Uterus (tissue), 4 donors: ENCODE data around the gene VIPR2. TPM values are rescaled to one million over a fixed set of nuclear protein-coding genes. Genes with fewer than 3 reads are reported as not detected.

Source experiments
- DNase-seq, 2 donors: peaks; one replicate each; pipeline ENCODE4 v3.0.0-alpha.2; 2019 to 2020
- H3K27ac ChIP-seq, 2 donors: fragments of 200-600 bp; sonication (generic); 1 replicate in 1 of 2; 2 replicates in 1 of 2; pipeline ENCODE4 v1.5.1; 2016 to 2018
- H3K27me3 ChIP-seq, 2 donors: fragments of 200-600 bp; sonication (generic); one replicate each; pipeline ENCODE4 v1.5.1; 2018 to 2019; ENCODE audit warnings: control low read depth in 1 of 2
- H3K36me3 ChIP-seq, 2 donors: fragments of 200-600 bp; sonication (generic); one replicate each; pipeline ENCODE4 v1.5.1; 2019; ENCODE audit warnings: control low read depth in 1 of 2
- H3K4me1 ChIP-seq, 2 donors: fragments of 200-600 bp; sonication (generic); one replicate each; pipeline ENCODE4 v1.5.1; 2018 to 2019; ENCODE audit warnings: control low read depth in 1 of 2
- H3K4me3 ChIP-seq, 2 donors: fragments of 200-600 bp; sonication (generic); 1 replicate in 1 of 2; 2 replicates in 1 of 2; pipeline ENCODE4 v1.5.1; 2018 to 2019; ENCODE audit warnings: mild to moderate bottlenecking in 1 of 2
- H3K9me3 ChIP-seq, 2 donors: fragments of 200-600 bp; sonication (generic); one replicate each; pipeline ENCODE4 v1.5.1; 2019; ENCODE audit warnings: control low read depth in 1 of 2
- POLR2A ChIP-seq, 2 donors: fragments of 450-650 bp; IDR thresholded peaks; one replicate each; pipeline ENCODE4 v1.6.1; 2016; ENCODE audit warnings: antibody characterized with exemption in 2 of 2, mild to moderate bottlenecking in 1 of 2, moderate library complexity in 1 of 2
- intact Hi-C: fragments of 100-400 bp; cut with DNase I; formaldehyde crosslinking; loops from one replicate; pipeline ENCODE4 v1.15.1; 2023; ENCODE audit warnings: low total_unique reads
- total RNA-seq, 4 donors: library from RNA; depleted of rRNA in 3 of 4; stranded (reverse); fragments of >200 nt in 3 of 4; gene quantifications; one replicate each; pipeline versions ENCODE4 v1.1.0 to v1.2.4, GENCODE V29; 2014 to 2023
- TF ChIP-seq, protein P1 (sequence below), 4 experiments: fragments of 200-600 bp in 2 of 4; fragments of 450-650 bp in 2 of 4; sonication (generic) in 2 of 4; IDR thresholded peaks; one replicate each; pipeline ENCODE4 v1.5.1; 2016 to 2019; ENCODE audit warnings: antibody characterized with exemption in 4 of 4, mild to moderate bottlenecking in 2 of 4, moderate library complexity in 1 of 4
- donor health status: DM: yes; HTN: yes; CAD: no.

Gene VIPR2
- total RNA-seq, 4 donors from 2014 or later, result 3.1 to 9.8 (median 4.5) TPM

DNA sequence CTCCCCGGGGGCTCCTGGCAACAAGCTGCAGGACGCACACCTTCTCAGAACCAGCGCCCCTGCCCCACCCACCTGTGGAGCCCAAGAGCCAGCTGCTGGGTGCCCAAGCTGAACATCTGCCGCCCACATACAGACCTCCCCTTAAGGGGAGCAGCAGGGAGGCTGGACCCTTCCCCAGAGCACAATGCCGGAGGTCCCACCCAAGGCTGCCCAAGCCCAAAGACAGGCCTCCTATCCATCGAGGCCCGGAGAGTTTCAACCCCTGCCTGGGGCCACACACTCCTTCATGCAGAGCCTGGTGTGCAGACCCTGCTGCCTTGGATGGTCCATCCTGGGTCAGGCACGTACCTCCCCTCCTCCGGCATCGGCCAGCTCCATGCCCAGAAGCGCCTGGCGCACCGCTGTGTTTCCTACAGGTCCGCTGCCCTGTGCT, 48.7 kb downstream of the VIPR2 start:
- no peak overlapping the region for H3K4me3 ChIP-seq
- no peaks in the 10 kb centered on the region for H3K27me3 ChIP-seq
- peaks cover 0 to 4% of the 10 kb centered on the region in 2 donors for H3K4me1 ChIP-seq
- TF ChIP-seq POLR2A (IDR thresholded peaks at IDR 0.05), result no peak
- TF ChIP-seq, protein P1, sequence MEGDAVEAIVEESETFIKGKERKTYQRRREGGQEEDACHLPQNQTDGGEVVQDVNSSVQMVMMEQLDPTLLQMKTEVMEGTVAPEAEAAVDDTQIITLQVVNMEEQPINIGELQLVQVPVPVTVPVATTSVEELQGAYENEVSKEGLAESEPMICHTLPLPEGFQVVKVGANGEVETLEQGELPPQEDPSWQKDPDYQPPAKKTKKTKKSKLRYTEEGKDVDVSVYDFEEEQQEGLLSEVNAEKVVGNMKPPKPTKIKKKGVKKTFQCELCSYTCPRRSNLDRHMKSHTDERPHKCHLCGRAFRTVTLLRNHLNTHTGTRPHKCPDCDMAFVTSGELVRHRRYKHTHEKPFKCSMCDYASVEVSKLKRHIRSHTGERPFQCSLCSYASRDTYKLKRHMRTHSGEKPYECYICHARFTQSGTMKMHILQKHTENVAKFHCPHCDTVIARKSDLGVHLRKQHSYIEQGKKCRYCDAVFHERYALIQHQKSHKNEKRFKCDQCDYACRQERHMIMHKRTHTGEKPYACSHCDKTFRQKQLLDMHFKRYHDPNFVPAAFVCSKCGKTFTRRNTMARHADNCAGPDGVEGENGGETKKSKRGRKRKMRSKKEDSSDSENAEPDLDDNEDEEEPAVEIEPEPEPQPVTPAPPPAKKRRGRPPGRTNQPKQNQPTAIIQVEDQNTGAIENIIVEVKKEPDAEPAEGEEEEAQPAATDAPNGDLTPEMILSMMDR (IDR thresholded peaks at IDR 0.05), result no peak
- H3K36me3 ChIP-seq, result no peaks in the 10 kb centered on the region
- H3K27ac ChIP-seq, result no peak overlapping the region
- H3K9me3 ChIP-seq, result no peaks in the 10 kb centered on the region
- intact Hi-C loops, result no loop called here
- no peak for DNase-seq

DNA sequence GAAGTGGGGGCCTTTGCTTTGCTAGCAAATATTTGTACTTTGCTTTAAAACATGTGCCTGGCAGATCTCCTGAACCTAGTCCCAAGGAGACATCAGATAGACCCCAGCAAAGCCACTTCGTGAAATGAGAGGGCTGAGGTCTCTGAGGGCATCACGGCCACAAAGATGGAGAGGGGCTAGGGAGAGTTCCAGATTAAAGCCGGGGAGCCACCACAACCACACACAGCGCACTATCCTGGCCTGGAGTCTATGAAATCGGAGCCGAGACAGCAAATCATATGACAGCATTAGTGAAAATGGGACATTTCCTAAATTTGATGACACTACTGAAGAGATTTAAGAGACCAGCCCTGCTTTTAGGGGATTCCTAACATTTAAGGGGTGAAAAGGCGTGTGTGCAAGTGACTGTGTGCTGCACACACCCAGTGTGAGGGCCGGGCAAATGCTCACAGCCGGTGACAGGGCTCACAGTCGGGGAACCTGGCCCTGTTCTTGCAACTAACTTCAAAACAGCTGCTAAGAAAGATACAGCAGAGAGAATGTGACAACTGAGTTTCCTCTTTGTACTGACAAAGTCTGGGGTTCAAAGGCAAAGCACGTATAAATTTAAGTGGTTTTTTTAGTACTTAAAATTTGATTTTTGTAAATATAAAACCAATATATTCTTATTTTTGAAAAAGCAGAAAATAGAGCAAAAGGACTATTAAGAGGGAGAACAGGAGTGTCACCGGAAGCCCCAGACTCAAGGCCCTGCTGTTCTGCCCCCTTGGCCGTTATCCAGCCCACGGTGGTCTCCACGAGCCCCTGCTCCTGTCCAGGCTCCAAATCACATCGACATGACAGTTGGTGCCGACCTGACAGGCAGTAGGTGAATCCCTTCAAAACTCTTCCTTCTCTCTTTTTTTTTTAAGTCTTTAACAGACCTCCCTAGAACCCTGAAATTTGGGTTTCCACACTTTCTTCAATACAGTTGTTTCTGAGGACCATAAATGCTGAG, 49.5 kb downstream of the VIPR2 start:
- Histone ChIP-seq H3K27ac (peak overlapping the region in 1 of 2 donors; percentile 33), H3K4me1 (peaks cover 0 to 4% of the 10 kb centered on the region in 2 donors), H3K36me3 (no peaks in the 10 kb centered on the region), H3K4me3 (no peak overlapping the region), H3K27me3 (no peaks in the 10 kb centered on the region), H3K9me3 (no peaks in the 10 kb centered on the region)
- TF ChIP-seq POLR2A (IDR thresholded peaks at IDR 0.05), result no peak
- TF ChIP-seq, protein P1 (IDR thresholded peaks at IDR 0.05), result no peak
- intact Hi-C loops, result no loop called here
- DNase-seq, result no peak

DNA sequence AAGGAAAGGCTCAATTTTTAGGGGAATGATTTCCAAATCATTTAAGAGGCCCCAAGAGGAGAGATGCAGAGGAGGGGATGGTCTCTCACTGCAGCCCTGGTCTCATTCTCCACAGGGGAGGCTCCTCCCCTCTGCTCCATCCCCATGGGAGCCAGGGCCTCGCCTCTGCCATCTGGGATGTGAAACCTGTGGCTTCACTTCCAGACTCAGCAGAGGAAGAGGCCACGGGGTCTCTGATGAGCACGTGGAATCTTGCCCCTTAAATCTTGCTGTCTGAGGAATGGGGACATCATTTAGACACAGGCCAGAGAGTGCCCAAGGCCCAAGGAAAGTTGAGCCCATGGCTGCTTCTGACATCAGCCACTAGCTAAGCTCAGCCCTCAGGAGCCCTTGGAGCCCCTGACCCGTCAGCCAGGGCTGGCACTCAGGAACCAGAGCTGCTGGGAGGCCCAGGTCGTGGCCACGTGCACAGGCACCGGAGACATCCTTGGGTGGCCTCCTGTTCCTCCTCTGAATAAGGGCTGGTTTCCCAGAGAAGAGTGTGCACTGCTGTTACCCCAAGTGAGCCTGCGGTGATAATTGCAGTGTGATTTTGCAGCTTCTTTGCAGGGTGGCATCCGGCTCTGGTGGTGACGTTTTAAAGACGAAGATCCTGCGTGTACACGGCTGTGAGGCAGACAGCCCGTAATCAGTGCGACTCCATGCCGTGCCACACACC, 50.5 kb downstream of the VIPR2 start:
- intact Hi-C loops, result no loop called here
- Histone ChIP-seq H3K27me3 (no peaks in the 10 kb centered on the region), H3K4me3 (no peak overlapping the region), H3K27ac (peak overlapping the region in 1 of 2 donors; percentile 26), H3K36me3 (no peaks in the 10 kb centered on the region), H3K9me3 (no peaks in the 10 kb centered on the region), H3K4me1 (peaks cover 0 to 4% of the 10 kb centered on the region in 2 donors)
- DNase-seq, result no peak
- TF ChIP-seq POLR2A (IDR thresholded peaks at IDR 0.05), result no peak
- TF ChIP-seq, protein P1 (IDR thresholded peaks at IDR 0.05), result no peak

DNA sequence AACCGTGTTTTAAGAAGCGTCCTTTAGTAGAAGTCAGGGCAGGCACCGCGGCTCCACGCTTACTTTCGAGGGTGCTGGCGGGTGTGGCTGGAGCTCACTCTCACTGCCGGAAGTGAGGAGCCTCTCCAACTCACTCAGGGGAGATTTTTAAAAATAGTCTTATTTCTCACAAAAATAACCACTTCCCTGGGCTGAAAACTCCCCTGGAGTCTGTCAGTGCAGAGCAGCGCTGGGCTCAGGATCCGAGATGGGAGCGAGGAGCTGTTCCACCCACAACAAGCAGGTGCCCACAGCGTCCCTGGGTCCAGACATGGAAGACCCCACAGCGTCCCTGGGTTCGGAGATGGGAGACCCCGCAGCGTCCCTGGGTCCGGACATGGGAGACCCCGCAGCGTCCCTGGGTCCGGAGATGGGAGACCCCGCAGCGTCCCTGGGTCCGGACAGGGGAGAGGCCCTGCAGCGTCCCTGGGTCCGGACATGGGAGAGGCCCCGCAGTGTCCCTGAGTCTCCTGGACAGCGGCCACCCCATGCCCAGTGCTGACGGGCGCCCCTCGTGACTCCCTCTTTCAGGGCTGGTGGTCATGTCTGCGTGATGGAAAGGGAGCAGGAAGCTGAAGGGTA, 51.2 kb downstream of the VIPR2 start:
- no peak for DNase-seq
- H3K27ac ChIP-seq, result peak overlapping the region in 1 of 2 donors; percentile 26
- no peak overlapping the region for H3K4me3 ChIP-seq
- H3K4me1 ChIP-seq, result peaks cover 0 to 3% of the 10 kb centered on the region in 2 donors
- H3K27me3 ChIP-seq, result no peaks in the 10 kb centered on the region
- H3K9me3 ChIP-seq, result no peaks in the 10 kb centered on the region
- H3K36me3 ChIP-seq, result no peaks in the 10 kb centered on the region
- intact Hi-C loops, result no loop called here
- TF ChIP-seq POLR2A (IDR thresholded peaks at IDR 0.05), result no peak
- TF ChIP-seq, protein P1 (IDR thresholded peaks at IDR 0.05), result no peak
